K562 (cell line): ENCODE data around the gene P2RY14. TPM values are rescaled to one million over a fixed set of nuclear protein-coding genes. Genes with fewer than 3 reads are reported as not detected.
A peak's percentile ranks its signal among the peaks of the same experiment; 100 is the strongest.

Source experiments
- ATF1 ChIP-seq, 2 experiments: fragments of 450-650 bp in 1 of 2; IDR thresholded peaks; 2 replicates each; pipeline ENCODE4 v1.6.1; 2016; ENCODE audit warnings: missing compliant biosample characterization in 1 of 2, missing genetic modification characterization in 1 of 2
- CREB3L1 ChIP-seq: fragments of 450-650 bp; IDR thresholded peaks from 2 replicates; pipeline ENCODE4 v1.6.1; 2014; ENCODE audit warnings: low read depth, mild to moderate bottlenecking, moderate library complexity, borderline replicate concordance
- CREM ChIP-seq: IDR thresholded peaks from 2 replicates; pipeline ENCODE4 v1.6.1; 2014; ENCODE audit warnings: antibody characterized with exemption, low read depth
- FOXA1 ChIP-seq: fragments of 450-650 bp; IDR thresholded peaks from 2 replicates; pipeline ENCODE4 v1.6.1; 2016; ENCODE audit warnings: mild to moderate bottlenecking, borderline replicate concordance
- JUN ChIP-seq, 2 experiments: sonication (generic) in 1 of 2; formaldehyde crosslinking in 1 of 2; IDR thresholded peaks; 2 replicates each; pipeline versions ENCODE4 v1.6.1 to v1.8.0; 2012 to 2022; ENCODE audit warnings: borderline replicate concordance in 2 of 2, mild to moderate bottlenecking in 2 of 2, improper control_type of control experiment in 1 of 2, low read depth in 1 of 2, low read length in 1 of 2, missing genetic modification reagents in 1 of 2
- MEF2D ChIP-seq: conservative IDR thresholded peaks from 2 replicates; pipeline ENCODE4 v1.6.1; 2016; ENCODE audit warnings: low read depth, missing genetic modification characterization, missing compliant biosample characterization
- MYC ChIP-seq, 2 experiments: fragments of 250-450 bp in 1 of 2; sonication (Bioruptor Pico) in 1 of 2; IDR thresholded peaks; 2 replicates each; pipeline versions ENCODE4 v1.5.1 to v1.6.1; 2012 to 2021; ENCODE audit warnings: low read depth in 2 of 2, borderline replicate concordance in 1 of 2, improper control_type of control experiment in 1 of 2, low read length in 1 of 2, mild to moderate bottlenecking in 1 of 2, moderate library complexity in 1 of 2
- NEUROD1 ChIP-seq: fragments of 150-350 bp; IDR thresholded peaks from 2 replicates; pipeline ENCODE4 v1.6.1; 2014; ENCODE audit warnings: borderline replicate concordance, low read length, low read depth; ENCODE audit not compliant: partially characterized antibody
- NR0B1 ChIP-seq: fragments of 450-650 bp; IDR thresholded peaks from one replicate; pipeline ENCODE4 v1.6.1; 2018; ENCODE audit warnings: mild to moderate bottlenecking, moderate library complexity; ENCODE audit not compliant: partially characterized antibody
- NR2F6 ChIP-seq: fragments of 450-650 bp; formaldehyde crosslinking; IDR thresholded peaks from 2 replicates; pipeline ENCODE4 v1.4.0; 2020; ENCODE audit warnings: mild to moderate bottlenecking
- TEAD2 ChIP-seq: fragments of 450-650 bp; IDR thresholded peaks from 2 replicates; pipeline ENCODE4 v1.6.1; 2016; ENCODE audit warnings: missing genetic modification characterization, control low read depth, missing compliant biosample characterization
- ZNF184 ChIP-seq: sonication (generic); formaldehyde crosslinking; IDR thresholded peaks from 2 replicates; pipeline ENCODE4 v1.5.0; 2020; ENCODE audit warnings: missing genetic modification reagents
- ZNF561 ChIP-seq: fragments of 450-650 bp; formaldehyde crosslinking; conservative IDR thresholded peaks from 2 replicates; pipeline ENCODE4 v1.4.0; 2020; ENCODE audit warnings: mild to moderate bottlenecking, moderate library complexity
- polyA plus RNA-seq, 8 experiments: library from polyadenylated mRNA; depleted of rRNA in 4 of 8; stranded (reverse) in 5 of 8; unstranded in 3 of 8; fragments of >200 nt; fragmentation: Nextera tagmentation in 2 of 8; fragmentation: Illumina TruSeq in 1 of 8; extraction: Ambion mirVana in 2 of 8; extraction: Trizol in 1 of 8; gene quantifications; 2 replicates each; pipeline versions ENCODE4 v1.2.1 to v1.2.3, GENCODE V29; 2011 to 2014; ENCODE audit warnings: inconsistent platforms in 1 of 8, missing spikeins in 1 of 8
- total RNA-seq, 7 experiments: library from RNA; depleted of rRNA in 6 of 7; stranded (reverse); fragments of >200 nt in 6 of 7; fragmentation: Illumina TruSeq in 2 of 7; extraction: Trizol in 2 of 7; gene quantifications; 2 replicates each; pipeline versions ENCODE4 v1.2.1 to v1.2.3, GENCODE V29; 2011 to 2021; ENCODE audit warnings: low replicate concordance in 1 of 7
- TF ChIP-seq, protein P1 (sequence below): fragments of 450-650 bp; formaldehyde crosslinking; IDR thresholded peaks from 2 replicates; pipeline ENCODE4 v1.4.0; 2020; ENCODE audit warnings: mild to moderate bottlenecking, moderate library complexity
- TF ChIP-seq, protein P2 (sequence below), 2 experiments: IDR thresholded peaks; 2 replicates each; pipeline ENCODE4 v1.6.1; 2011; ENCODE audit warnings: borderline replicate concordance in 1 of 2, control low read depth in 1 of 2, low read depth in 1 of 2, low read length in 1 of 2, mild to moderate bottlenecking in 1 of 2, mixed read lengths in 1 of 2, moderate library complexity in 1 of 2; ENCODE audit not compliant: insufficient read depth in 1 of 2, insufficient read length in 1 of 2, poor library complexity in 1 of 2, severe bottlenecking in 1 of 2; ENCODE audit errors: extremely low read depth in 1 of 2
- TF ChIP-seq, protein P3 (sequence below): IDR thresholded peaks from 3 replicates; pipeline ENCODE4 v1.6.1; 2011; ENCODE audit warnings: borderline replicate concordance, mild to moderate bottlenecking; ENCODE audit not compliant: insufficient read length, insufficient read depth

Gene P2RY14
- total and polyA plus RNA-seq, 9 of the 15 experiments (the other 6 are each of a cell fraction or from before 2014, with no cell fraction given), result not detected

DNA sequence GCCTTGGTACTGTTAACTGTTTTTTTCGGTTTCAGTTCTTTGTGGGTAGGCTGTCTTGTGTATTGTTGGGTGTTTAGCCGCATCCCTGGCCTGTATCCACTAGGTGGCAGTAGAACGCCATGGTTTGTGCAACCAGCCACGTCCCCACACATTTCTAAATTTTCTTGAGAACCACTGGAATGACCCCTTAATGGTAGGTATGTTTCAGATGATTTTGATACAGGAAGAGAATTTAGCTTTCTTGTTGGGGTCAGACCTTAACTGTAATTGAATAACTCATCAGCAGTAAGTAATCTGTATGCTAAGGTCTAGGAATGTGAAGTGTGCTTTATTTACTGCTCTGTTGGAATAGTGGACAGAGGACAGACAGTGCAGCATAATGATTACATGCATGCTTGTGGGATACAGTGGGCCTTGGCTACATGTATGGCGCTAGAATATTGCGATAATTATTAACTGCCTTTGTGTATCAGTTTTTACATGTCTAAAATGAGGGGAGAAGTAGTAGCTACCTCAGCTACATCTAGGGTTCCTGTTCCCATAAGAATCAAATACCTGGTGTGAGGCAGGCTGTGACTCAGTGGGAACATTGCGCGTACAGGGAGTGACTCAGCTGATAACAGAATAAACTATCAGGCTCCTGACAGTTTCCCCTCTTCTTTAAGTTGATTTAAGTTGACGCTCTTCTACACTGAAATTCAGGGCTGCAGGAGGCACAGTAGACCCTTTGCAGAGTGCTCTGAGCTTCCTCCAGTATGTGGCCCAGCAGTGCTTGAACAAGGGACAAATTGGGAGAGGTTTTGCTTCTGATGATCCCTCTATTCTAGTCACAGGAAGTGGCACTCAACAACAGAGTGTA is 50.3 kb downstream of the P2RY14 start (continued):
- no peak for TF ChIP-seq NR0B1
- TF ChIP-seq NEUROD1, result no peak
- TF ChIP-seq, protein P1, sequence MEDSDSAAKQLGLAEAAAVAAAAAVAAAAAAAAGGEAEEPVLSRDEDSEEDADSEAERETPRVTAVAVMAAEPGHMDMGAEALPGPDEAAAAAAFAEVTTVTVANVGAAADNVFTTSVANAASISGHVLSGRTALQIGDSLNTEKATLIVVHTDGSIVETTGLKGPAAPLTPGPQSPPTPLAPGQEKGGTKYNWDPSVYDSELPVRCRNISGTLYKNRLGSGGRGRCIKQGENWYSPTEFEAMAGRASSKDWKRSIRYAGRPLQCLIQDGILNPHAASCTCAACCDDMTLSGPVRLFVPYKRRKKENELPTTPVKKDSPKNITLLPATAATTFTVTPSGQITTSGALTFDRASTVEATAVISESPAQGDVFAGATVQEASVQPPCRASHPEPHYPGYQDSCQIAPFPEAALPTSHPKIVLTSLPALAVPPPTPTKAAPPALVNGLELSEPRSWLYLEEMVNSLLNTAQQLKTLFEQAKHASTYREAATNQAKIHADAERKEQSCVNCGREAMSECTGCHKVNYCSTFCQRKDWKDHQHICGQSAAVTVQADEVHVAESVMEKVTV, result peak; percentile 70; the same call in 1 of the 2 replicates
- TF ChIP-seq, protein P2, sequence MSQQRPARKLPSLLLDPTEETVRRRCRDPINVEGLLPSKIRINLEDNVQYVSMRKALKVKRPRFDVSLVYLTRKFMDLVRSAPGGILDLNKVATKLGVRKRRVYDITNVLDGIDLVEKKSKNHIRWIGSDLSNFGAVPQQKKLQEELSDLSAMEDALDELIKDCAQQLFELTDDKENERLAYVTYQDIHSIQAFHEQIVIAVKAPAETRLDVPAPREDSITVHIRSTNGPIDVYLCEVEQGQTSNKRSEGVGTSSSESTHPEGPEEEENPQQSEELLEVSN (IDR thresholded peaks at IDR 0.05; ENCODE audit: borderline replicate concordance in 1 of 2, extremely low read depth in 1 of 2, insufficient read depth in 1 of 2, insufficient read length in 1 of 2, low read depth in 1 of 2, low read length in 1 of 2, poor library complexity in 1 of 2, severe bottlenecking in 1 of 2), result no peak
- no peak for TF ChIP-seq NR2F6
- TF ChIP-seq MYC (IDR thresholded peaks at IDR 0.05; ENCODE audit: low read depth, low read length), result no peak
- no peak for TF ChIP-seq MYC (CRISPR knock-in tag; IDR thresholded peaks at IDR 0.05; ENCODE audit: borderline replicate concordance, low read depth)
- no peak for TF ChIP-seq CREM
- no peak for TF ChIP-seq ATF1 (CRISPR knock-in tag; IDR thresholded peaks at IDR 0.05)
- 0 out of 2 replicates have a peak, but pooled peaks have one; percentile 30 for TF ChIP-seq ATF1 (tag; IDR thresholded peaks at IDR 0.05)
- no peak for TF ChIP-seq ZNF561
- TF ChIP-seq FOXA1, result no peak
- 0 out of 2 replicates have a peak, but pooled peaks have one; percentile 24 for TF ChIP-seq TEAD2
- TF ChIP-seq, protein P3, sequence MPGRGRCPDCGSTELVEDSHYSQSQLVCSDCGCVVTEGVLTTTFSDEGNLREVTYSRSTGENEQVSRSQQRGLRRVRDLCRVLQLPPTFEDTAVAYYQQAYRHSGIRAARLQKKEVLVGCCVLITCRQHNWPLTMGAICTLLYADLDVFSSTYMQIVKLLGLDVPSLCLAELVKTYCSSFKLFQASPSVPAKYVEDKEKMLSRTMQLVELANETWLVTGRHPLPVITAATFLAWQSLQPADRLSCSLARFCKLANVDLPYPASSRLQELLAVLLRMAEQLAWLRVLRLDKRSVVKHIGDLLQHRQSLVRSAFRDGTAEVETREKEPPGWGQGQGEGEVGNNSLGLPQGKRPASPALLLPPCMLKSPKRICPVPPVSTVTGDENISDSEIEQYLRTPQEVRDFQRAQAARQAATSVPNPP, result no peak
- TF ChIP-seq MEF2D (tag), result no peak
- TF ChIP-seq JUN (IDR thresholded peaks at IDR 0.05; ENCODE audit: borderline replicate concordance, low read depth, low read length), result no peak
- no peak for TF ChIP-seq JUN (CRISPR knock-in tag; IDR thresholded peaks at IDR 0.05; ENCODE audit: borderline replicate concordance)
- peak; percentile 54; the same call in 1 of the 2 replicates for TF ChIP-seq CREB3L1
- no peak for TF ChIP-seq ZNF184
